WTC11 (cell line): ENCODE data around the gene CIAO2A. TPM values are rescaled to one million over a fixed set of nuclear protein-coding genes. Genes with fewer than 3 reads are reported as not detected.

Source experiments
- ATAC-seq: fragments of 200-7000 bp; cut with Tn5 transposase; 2 replicates; pipeline ENCODE4 v1.10.0; 2021; ENCODE audit warnings: mild to moderate bottlenecking, moderate library complexity
- CTCF ChIA-PET: fragments of 300-600 bp; sonication (Branson Sonifier 250); formaldehyde crosslinking; loops from one replicate; lab custom pipeline; 2021; ENCODE audit warnings: antibody characterized with exemption; lab: Charles Lee
- POLR2A ChIA-PET: fragments of 350-600 bp; sonication (Branson Sonifier 250); formaldehyde crosslinking; loops from one replicate; lab custom pipeline; 2021; ENCODE audit warnings: antibody characterized with exemption; lab: Charles Lee
- DNase-seq: peaks from one replicate; pipeline ENCODE4 v3.0.0; 2021; ENCODE audit warnings: low spot score
- H3K27ac Mint-ChIP-seq: 2 replicates; pipeline ENCODE4 v1.8.0; 2021; ENCODE audit warnings: mixed read lengths
- H3K27me3 Mint-ChIP-seq: 2 replicates; pipeline ENCODE4 v1.8.0; 2021; ENCODE audit warnings: low read depth, mild to moderate bottlenecking, moderate library complexity, mixed read lengths
- H3K36me3 Mint-ChIP-seq: 2 replicates; pipeline ENCODE4 v1.8.0; 2021; ENCODE audit warnings: mixed read lengths
- H3K4me1 Mint-ChIP-seq: 2 replicates; pipeline ENCODE4 v1.8.0; 2022; ENCODE audit warnings: mixed read lengths
- H3K4me3 Mint-ChIP-seq: 2 replicates; pipeline ENCODE4 v1.8.0; 2021; ENCODE audit warnings: mild to moderate bottlenecking, moderate library complexity, mixed read lengths
- H3K9me3 Mint-ChIP-seq: 2 replicates; pipeline ENCODE4 v1.8.0; 2021; ENCODE audit warnings: mixed read lengths
- CTCF ChIP-seq: fragments of 200-600 bp; IDR thresholded peaks from 2 replicates; pipeline ENCODE4 v1.8.0; 2022; ENCODE audit warnings: antibody characterized with exemption
- ESRRA ChIP-seq: sonication (generic); formaldehyde crosslinking; IDR thresholded peaks from 2 replicates; pipeline ENCODE4 v1.8.1; 2022; ENCODE audit warnings: mild to moderate bottlenecking, missing genetic modification reagents, borderline replicate concordance
- FOXK1 ChIP-seq: sonication (generic); formaldehyde crosslinking; IDR thresholded peaks from 2 replicates; pipeline ENCODE4 v1.8.0; 2022; ENCODE audit warnings: mild to moderate bottlenecking, moderate library complexity, missing genetic modification reagents
- GRHL2 ChIP-seq: fragments of 250-450 bp; sonication (Bioruptor Pico); IDR thresholded peaks from 2 replicates; pipeline ENCODE4 v1.8.0; 2022; ENCODE audit warnings: mild to moderate bottlenecking, moderate library complexity; ENCODE audit not compliant: insufficient replicate concordance, severe bottlenecking
- IRF2 ChIP-seq: sonication (generic); formaldehyde crosslinking; IDR thresholded peaks from 2 replicates; pipeline ENCODE4 v1.8.0; 2022; ENCODE audit warnings: low read depth, missing genetic modification reagents, borderline replicate concordance
- NR1H2 ChIP-seq: sonication (generic); formaldehyde crosslinking; IDR thresholded peaks from 2 replicates; pipeline ENCODE4 v1.9.0; 2021; ENCODE audit warnings: mild to moderate bottlenecking, moderate library complexity, missing genetic modification reagents
- OVOL2 ChIP-seq: fragments of 250-450 bp; sonication (Bioruptor Pico); IDR thresholded peaks from 2 replicates; pipeline ENCODE4 v1.9.0; 2021; ENCODE audit warnings: mild to moderate bottlenecking, borderline replicate concordance
- PREB ChIP-seq: sonication (generic); formaldehyde crosslinking; IDR thresholded peaks from 2 replicates; pipeline ENCODE4 v1.8.1; 2022; ENCODE audit warnings: mild to moderate bottlenecking, missing genetic modification reagents, moderate library complexity, borderline replicate concordance
- PRRX2 ChIP-seq: fragments of 250-450 bp; sonication (Bioruptor Pico); IDR thresholded peaks from 2 replicates; pipeline ENCODE4 v1.8.0; 2021; ENCODE audit warnings: mild to moderate bottlenecking
- ZNF219 ChIP-seq: sonication (generic); formaldehyde crosslinking; IDR thresholded peaks from 2 replicates; pipeline ENCODE4 v1.8.0; 2023; ENCODE audit warnings: missing genetic modification reagents, mild to moderate bottlenecking, borderline replicate concordance
- ZNF317 ChIP-seq: sonication (generic); formaldehyde crosslinking; IDR thresholded peaks from 2 replicates; pipeline ENCODE4 v1.8.1; 2023; ENCODE audit warnings: low read depth, mild to moderate bottlenecking, moderate library complexity, missing genetic modification reagents, borderline replicate concordance
- ZNF396 ChIP-seq: fragments of 250-450 bp; sonication (Bioruptor Pico); IDR thresholded peaks from 2 replicates; pipeline ENCODE4 v1.8.0; 2021; ENCODE audit warnings: mild to moderate bottlenecking, moderate library complexity, borderline replicate concordance
- ZNF425 ChIP-seq: fragments of 250-450 bp; sonication (Bioruptor Pico); conservative IDR thresholded peaks from 2 replicates; pipeline ENCODE4 v1.9.0; 2021; ENCODE audit warnings: mild to moderate bottlenecking
- total RNA-seq: library from RNA; stranded (reverse); gene quantifications from 3 replicates; pipeline ENCODE4 v1.2.3, GENCODE V29; 2021
- TF ChIP-seq, protein P1 (sequence below): sonication (generic); formaldehyde crosslinking; conservative IDR thresholded peaks from 2 replicates; pipeline ENCODE4 v1.8.1; 2023; ENCODE audit warnings: mild to moderate bottlenecking, low read depth, missing genetic modification reagents, moderate library complexity
- TF ChIP-seq, protein P2 (sequence below): sonication (generic); formaldehyde crosslinking; IDR thresholded peaks from 2 replicates; pipeline ENCODE4 v1.8.1; 2023; ENCODE audit warnings: mild to moderate bottlenecking, missing genetic modification reagents
- TF ChIP-seq, protein P3 (sequence below): sonication (generic); formaldehyde crosslinking; IDR thresholded peaks from 2 replicates; pipeline ENCODE4 v1.8.0; 2022; ENCODE audit warnings: missing genetic modification reagents

Gene CIAO2A
- total RNA-seq, 1 experiment from 2014 or later, result 73.6 TPM

DNA sequence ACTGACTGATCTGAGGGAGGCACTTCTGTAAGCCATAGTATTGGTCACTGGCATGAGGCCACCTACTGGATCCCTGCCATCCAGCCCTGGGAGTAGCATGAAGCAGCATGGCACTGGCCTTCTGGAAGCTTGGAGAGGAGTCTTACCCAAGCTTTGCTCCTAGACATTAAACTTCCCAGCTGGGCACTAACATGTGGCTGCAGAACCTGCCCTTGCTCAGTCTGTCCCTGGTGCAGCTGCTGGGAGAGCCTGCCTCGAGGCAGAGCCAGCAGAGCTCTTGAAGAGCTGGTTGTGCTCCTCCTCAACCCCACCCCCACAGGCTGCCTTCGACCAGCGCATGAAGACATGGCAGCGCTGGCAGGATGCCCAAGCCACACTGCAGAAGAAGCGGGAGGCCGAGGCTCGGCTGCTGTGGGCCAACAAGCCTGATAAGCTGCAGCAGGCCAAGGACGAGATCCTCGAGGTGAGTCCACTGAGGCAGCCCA, 40.7 kb upstream of the CIAO2A start:
- POLR2A ChIA-PET, result no interaction called here
- Mint-ChIP-seq H3K4me3 (no peak overlapping the region), H3K4me1 (no peaks in the 10 kb centered on the region), H3K9me3 (no peaks in the 10 kb centered on the region), H3K27ac (no peak overlapping the region), H3K27me3 (no peaks in the 10 kb centered on the region), H3K36me3 (peaks cover 59% of the 10 kb centered on the region)
- ATAC-seq (no peak), DNase-seq (no peak)
- CTCF ChIA-PET, result interaction anchor here (0.6 to 1.8 kb wide), 3 partner anchors 15 to 71 kb away, joined by 3 to 6 read pairs (median 5); no protein-coding TSS in a partner anchor
- no peak for TF ChIP-seq CTCF
- TF ChIP-seq ESRRA, result no peak
- TF ChIP-seq FOXK1 (CRISPR knock-in tag), result no peak
- TF ChIP-seq, protein P1, sequence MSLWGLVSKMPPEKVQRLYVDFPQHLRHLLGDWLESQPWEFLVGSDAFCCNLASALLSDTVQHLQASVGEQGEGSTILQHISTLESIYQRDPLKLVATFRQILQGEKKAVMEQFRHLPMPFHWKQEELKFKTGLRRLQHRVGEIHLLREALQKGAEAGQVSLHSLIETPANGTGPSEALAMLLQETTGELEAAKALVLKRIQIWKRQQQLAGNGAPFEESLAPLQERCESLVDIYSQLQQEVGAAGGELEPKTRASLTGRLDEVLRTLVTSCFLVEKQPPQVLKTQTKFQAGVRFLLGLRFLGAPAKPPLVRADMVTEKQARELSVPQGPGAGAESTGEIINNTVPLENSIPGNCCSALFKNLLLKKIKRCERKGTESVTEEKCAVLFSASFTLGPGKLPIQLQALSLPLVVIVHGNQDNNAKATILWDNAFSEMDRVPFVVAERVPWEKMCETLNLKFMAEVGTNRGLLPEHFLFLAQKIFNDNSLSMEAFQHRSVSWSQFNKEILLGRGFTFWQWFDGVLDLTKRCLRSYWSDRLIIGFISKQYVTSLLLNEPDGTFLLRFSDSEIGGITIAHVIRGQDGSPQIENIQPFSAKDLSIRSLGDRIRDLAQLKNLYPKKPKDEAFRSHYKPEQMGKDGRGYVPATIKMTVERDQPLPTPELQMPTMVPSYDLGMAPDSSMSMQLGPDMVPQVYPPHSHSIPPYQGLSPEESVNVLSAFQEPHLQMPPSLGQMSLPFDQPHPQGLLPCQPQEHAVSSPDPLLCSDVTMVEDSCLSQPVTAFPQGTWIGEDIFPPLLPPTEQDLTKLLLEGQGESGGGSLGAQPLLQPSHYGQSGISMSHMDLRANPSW, result no peak
- TF ChIP-seq ZNF219 (CRISPR knock-in tag), result no peak
- TF ChIP-seq PRRX2 (CRISPR knock-in tag), result no peak
- no peak for TF ChIP-seq PREB (CRISPR knock-in tag)
- no peak for TF ChIP-seq OVOL2 (CRISPR knock-in tag)
- TF ChIP-seq ZNF317 (CRISPR knock-in tag), result no peak
- TF ChIP-seq, protein P2, sequence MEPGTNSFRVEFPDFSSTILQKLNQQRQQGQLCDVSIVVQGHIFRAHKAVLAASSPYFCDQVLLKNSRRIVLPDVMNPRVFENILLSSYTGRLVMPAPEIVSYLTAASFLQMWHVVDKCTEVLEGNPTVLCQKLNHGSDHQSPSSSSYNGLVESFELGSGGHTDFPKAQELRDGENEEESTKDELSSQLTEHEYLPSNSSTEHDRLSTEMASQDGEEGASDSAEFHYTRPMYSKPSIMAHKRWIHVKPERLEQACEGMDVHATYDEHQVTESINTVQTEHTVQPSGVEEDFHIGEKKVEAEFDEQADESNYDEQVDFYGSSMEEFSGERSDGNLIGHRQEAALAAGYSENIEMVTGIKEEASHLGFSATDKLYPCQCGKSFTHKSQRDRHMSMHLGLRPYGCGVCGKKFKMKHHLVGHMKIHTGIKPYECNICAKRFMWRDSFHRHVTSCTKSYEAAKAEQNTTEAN (CRISPR knock-in tag), result no peak
- no peak for TF ChIP-seq ZNF425
- no peak for TF ChIP-seq ZNF396 (CRISPR knock-in tag)
- no peak for TF ChIP-seq NR1H2 (CRISPR knock-in tag)

- H3K4me1 Mint-ChIP-seq, result no peaks in the 10 kb centered on the region
- ATAC-seq (peak; percentile 43; the same call in 1 of the 2 replicates), DNase-seq (no peak)
- no peaks in the 10 kb centered on the region for H3K27me3 Mint-ChIP-seq
- ChIA-PET CTCF (interaction anchor here (0.6 to 1.8 kb wide), 4 partner anchors 16 to 70 kb away, joined by 3 to 6 read pairs (median 4); no protein-coding TSS in a partner anchor), POLR2A (no interaction called here)
- peaks cover 59% of the 10 kb centered on the region for H3K36me3 Mint-ChIP-seq
- no peak overlapping the region for H3K27ac Mint-ChIP-seq
- TF ChIP-seq IRF2 (CRISPR knock-in tag) (no peak), GRHL2 (CRISPR knock-in tag) (no peak), FOXK1 (CRISPR knock-in tag) (no peak)
- TF ChIP-seq, protein P3, sequence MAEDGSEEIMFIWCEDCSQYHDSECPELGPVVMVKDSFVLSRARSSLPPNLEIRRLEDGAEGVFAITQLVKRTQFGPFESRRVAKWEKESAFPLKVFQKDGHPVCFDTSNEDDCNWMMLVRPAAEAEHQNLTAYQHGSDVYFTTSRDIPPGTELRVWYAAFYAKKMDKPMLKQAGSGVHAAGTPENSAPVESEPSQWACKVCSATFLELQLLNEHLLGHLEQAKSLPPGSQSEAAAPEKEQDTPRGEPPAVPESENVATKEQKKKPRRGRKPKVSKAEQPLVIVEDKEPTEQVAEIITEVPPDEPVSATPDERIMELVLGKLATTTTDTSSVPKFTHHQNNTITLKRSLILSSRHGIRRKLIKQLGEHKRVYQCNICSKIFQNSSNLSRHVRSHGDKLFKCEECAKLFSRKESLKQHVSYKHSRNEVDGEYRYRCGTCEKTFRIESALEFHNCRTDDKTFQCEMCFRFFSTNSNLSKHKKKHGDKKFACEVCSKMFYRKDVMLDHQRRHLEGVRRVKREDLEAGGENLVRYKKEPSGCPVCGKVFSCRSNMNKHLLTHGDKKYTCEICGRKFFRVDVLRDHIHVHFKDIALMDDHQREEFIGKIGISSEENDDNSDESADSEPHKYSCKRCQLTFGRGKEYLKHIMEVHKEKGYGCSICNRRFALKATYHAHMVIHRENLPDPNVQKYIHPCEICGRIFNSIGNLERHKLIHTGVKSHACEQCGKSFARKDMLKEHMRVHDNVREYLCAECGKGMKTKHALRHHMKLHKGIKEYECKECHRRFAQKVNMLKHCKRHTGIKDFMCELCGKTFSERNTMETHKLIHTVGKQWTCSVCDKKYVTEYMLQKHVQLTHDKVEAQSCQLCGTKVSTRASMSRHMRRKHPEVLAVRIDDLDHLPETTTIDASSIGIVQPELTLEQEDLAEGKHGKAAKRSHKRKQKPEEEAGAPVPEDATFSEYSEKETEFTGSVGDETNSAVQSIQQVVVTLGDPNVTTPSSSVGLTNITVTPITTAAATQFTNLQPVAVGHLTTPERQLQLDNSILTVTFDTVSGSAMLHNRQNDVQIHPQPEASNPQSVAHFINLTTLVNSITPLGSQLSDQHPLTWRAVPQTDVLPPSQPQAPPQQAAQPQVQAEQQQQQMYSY (CRISPR knock-in tag), result no peak
- no peak overlapping the region for H3K4me3 Mint-ChIP-seq
- no peaks in the 10 kb centered on the region for H3K9me3 Mint-ChIP-seq
Observed at GRCh38 chr15:64133623-64134344, 40.1 kb upstream of the CIAO2A start.
